Measurements from ENCODE around the gene PARD3. TPM values are rescaled to one million over a fixed set of nuclear protein-coding genes. Genes with fewer than 3 reads are reported as not detected.

PARD3 gene
- total RNA-seq, 4 donors from 2014 or later = 27.3 to 65.3 (median 55.6) TPM

- no peak overlapping the region for H3K27ac ChIP-seq
- no peaks in the 10 kb centered on the region for H3K9me3 ChIP-seq
- no peaks in the 10 kb centered on the region for H3K27me3 ChIP-seq
- H3K4me3 ChIP-seq = no peak overlapping the region
- TF ChIP-seq POLR2A (IDR thresholded peaks at IDR 0.05) (no peak), EP300 (IDR thresholded peaks at IDR 0.05; ENCODE audit: low read depth) (no peak), CTCF (IDR thresholded peaks at IDR 0.05) (no peak), POLR2AphosphoS5 (IDR thresholded peaks at IDR 0.05) (no peak)
- no peaks in the 10 kb centered on the region for H3K36me3 ChIP-seq
- no peak for DNase-seq
- no peaks in the 10 kb centered on the region for H3K4me1 ChIP-seq
- 90 to 93% methylated on average over 4 of the region's 4 CpGs for WGBS, 2 donors (ENCODE audit: low coverage in 1 of 2)
- intact Hi-C loops (cut with DNase I; ENCODE audit: low total_unique reads) = no loop called here
- in situ Hi-C loops (cut with MboI; ENCODE audit: low pct_ligation_motif_present in 1 of 4, low pct_unique_long_range_greater_than_20kb in 1 of 4, low sequenced_read_pairs in 3 of 4) = no loop called here
These were observed 300.8 kb downstream of the PARD3 start for GRCh38 chr10:34514290-34514689.

GRCh38 chr10:34513636-34514035 lies 301.5 kb downstream of the PARD3 start:
- in situ Hi-C loops (cut with MboI; ENCODE audit: low pct_ligation_motif_present in 1 of 4, low pct_unique_long_range_greater_than_20kb in 1 of 4, low sequenced_read_pairs in 3 of 4) (no loop called here), intact Hi-C loops (cut with DNase I; ENCODE audit: low total_unique reads) (no loop called here)
- Histone ChIP-seq H3K4me3 (no peak overlapping the region), H3K36me3 (no peaks in the 10 kb centered on the region), H3K27ac (no peak overlapping the region), H3K27me3 (no peaks in the 10 kb centered on the region), H3K4me1 (no peaks in the 10 kb centered on the region), H3K9me3 (no peaks in the 10 kb centered on the region)
- DNase-seq = no peak
- TF ChIP-seq EP300 (IDR thresholded peaks at IDR 0.05; ENCODE audit: low read depth) = no peak
- no peak for TF ChIP-seq POLR2AphosphoS5 (IDR thresholded peaks at IDR 0.05)
- no peak for TF ChIP-seq POLR2A (IDR thresholded peaks at IDR 0.05)
- 78 to 92% methylated on average over 2 of the region's 2 CpGs for WGBS, 2 donors (ENCODE audit: low coverage in 1 of 2)

- TF ChIP-seq POLR2AphosphoS5 (IDR thresholded peaks at IDR 0.05) (no peak), POLR2A (IDR thresholded peaks at IDR 0.05) (no peak), EP300 (IDR thresholded peaks at IDR 0.05; ENCODE audit: low read depth) (no peak), CTCF (IDR thresholded peaks at IDR 0.05) (no peak)
- no peaks in the 10 kb centered on the region for H3K9me3 ChIP-seq
- no peaks in the 10 kb centered on the region for H3K36me3 ChIP-seq
- no peak overlapping the region for H3K4me3 ChIP-seq
- no peak for DNase-seq
- 75 to 90% methylated on average over 3 of the region's 3 CpGs for WGBS, 2 donors (ENCODE audit: low coverage in 1 of 2)
- H3K27me3 ChIP-seq = no peaks in the 10 kb centered on the region
- no peak overlapping the region for H3K27ac ChIP-seq
- in situ Hi-C loops (cut with MboI; ENCODE audit: low pct_ligation_motif_present in 1 of 4, low pct_unique_long_range_greater_than_20kb in 1 of 4, low sequenced_read_pairs in 3 of 4) (no loop called here), intact Hi-C loops (cut with DNase I; ENCODE audit: low total_unique reads) (no loop called here)
- H3K4me1 ChIP-seq = no peaks in the 10 kb centered on the region
These were observed 307.9 kb downstream of the PARD3 start for GRCh38 chr10:34507217-34507616.

GRCh38 chr10:34506786-34507185 lies 308.3 kb downstream of the PARD3 start:
- Histone ChIP-seq H3K36me3 (no peaks in the 10 kb centered on the region), H3K9me3 (no peaks in the 10 kb centered on the region), H3K27ac (no peak overlapping the region), H3K27me3 (no peaks in the 10 kb centered on the region), H3K4me3 (no peak overlapping the region), H3K4me1 (no peaks in the 10 kb centered on the region)
- no peak for TF ChIP-seq POLR2A (IDR thresholded peaks at IDR 0.05)
- TF ChIP-seq POLR2AphosphoS5 (IDR thresholded peaks at IDR 0.05) = no peak
- TF ChIP-seq CTCF (IDR thresholded peaks at IDR 0.05) = no peak
- TF ChIP-seq EP300 (IDR thresholded peaks at IDR 0.05; ENCODE audit: low read depth) = no peak
- no peak for DNase-seq
- in situ Hi-C loops (cut with MboI; ENCODE audit: low pct_ligation_motif_present in 1 of 4, low pct_unique_long_range_greater_than_20kb in 1 of 4, low sequenced_read_pairs in 3 of 4) = no loop called here
- intact Hi-C loops (cut with DNase I; ENCODE audit: low total_unique reads) = no loop called here
- 93 to 95% methylated on average over 5 of the region's 5 CpGs for WGBS, 2 donors (ENCODE audit: low coverage in 1 of 2)

GRCh38 chr10:34505338-34505737 lies 309.8 kb downstream of the PARD3 start:
- intact Hi-C loops (cut with DNase I; ENCODE audit: low total_unique reads) (no loop called here), in situ Hi-C loops (cut with MboI; ENCODE audit: low pct_ligation_motif_present in 1 of 4, low pct_unique_long_range_greater_than_20kb in 1 of 4, low sequenced_read_pairs in 3 of 4) (no loop called here)
- Histone ChIP-seq H3K4me1 (no peaks in the 10 kb centered on the region), H3K36me3 (no peaks in the 10 kb centered on the region), H3K27me3 (no peaks in the 10 kb centered on the region), H3K27ac (no peak overlapping the region), H3K9me3 (no peaks in the 10 kb centered on the region), H3K4me3 (no peak overlapping the region)
- DNase-seq = no peak
- WGBS, 2 donors (ENCODE audit: low coverage in 1 of 2) = 90 to 93% methylated on average over 2 of the region's 2 CpGs
- TF ChIP-seq EP300 (IDR thresholded peaks at IDR 0.05; ENCODE audit: low read depth) (no peak), POLR2A (IDR thresholded peaks at IDR 0.05) (no peak), CTCF (IDR thresholded peaks at IDR 0.05) (no peak)
